Measurements from ENCODE around the gene UBE2K. TPM values are rescaled to one million over a fixed set of nuclear protein-coding genes. Genes with fewer than 3 reads are reported as not detected.

Gene UBE2K
- total and polyA plus RNA-seq, 10 of the 15 experiments (the other 5 are each of a cell fraction or from before 2014, with no cell fraction given), result 17.0 to 141 (median 75.5) TPM

GRCh38 chr4:39792128-39792527 lies 94.2 kb downstream of the UBE2K start:
- SMC1A ChIA-PET (ENCODE audit: uncharacterized antibody, unreplicated experiment), result no interaction called here
- FAIRE-seq (peak; percentile 79), DNase-seq (ENCODE audit: low read depth, low spot score) (no peak), ATAC-seq (peak; percentile 73)
- Histone ChIP-seq H3K4me1 (ENCODE audit: control insufficient read depth, insufficient read depth, low read length) (peaks cover 7% of the 10 kb centered on the region), H3K36me3 (ENCODE audit: control insufficient read depth in 2 of 2, insufficient read depth in 2 of 2, low read length in 1 of 2) (no peaks in the 10 kb centered on the region), H4K20me1 (ENCODE audit: control insufficient read depth, insufficient read depth) (no peaks in the 10 kb centered on the region), H3K27ac (ENCODE audit: control insufficient read depth, insufficient read depth) (no peak overlapping the region), H2AFZ (ENCODE audit: control insufficient read depth, low read depth, low read length) (no peak overlapping the region), H3K79me2 (ENCODE audit: control insufficient read depth, insufficient read depth, low read length) (no peaks in the 10 kb centered on the region), H3K4me3 (no peak overlapping the region), H3K4me2 (ENCODE audit: control insufficient read depth, insufficient read depth) (no peak overlapping the region; the same call in 1 of the 2 replicates), H3K9ac (ENCODE audit: control insufficient read depth, insufficient read depth, low read length) (no peak overlapping the region), H3K9me3 (replicated peaks; ENCODE audit: control insufficient read depth, insufficient read depth, low read length) (no peaks in the 10 kb centered on the region), H3K27me3 (replicated peaks in 1 of 2; ENCODE audit: control insufficient read depth in 2 of 2, insufficient read depth in 2 of 2, low read length in 1 of 2) (no peaks in the 10 kb centered on the region)
- in situ Hi-C loops (cut with MboI) (no loop called here), intact Hi-C loops (cut with micrococcal nuclease; ENCODE audit: unreplicated experiment) (no loop called here)
- RAD21 ChIA-PET (ENCODE audit: unreplicated experiment), result no interaction called here
- CTCF ChIA-PET, result no interaction called here
- POLR2A ChIA-PET, result interaction anchor here (0.6 kb wide), 2 partner anchors 14 to 19 kb away, joined by 3 to 4 read pairs; no protein-coding TSS in a partner anchor
- WGBS (ENCODE audit: insufficient coverage, insufficient replicate concordance, low lambda C conversion rate, missing lambda C conversion rate), result 20% methylated on average over 5 of the region's 5 CpGs
- no TSS peak for BruUV-seq (replicated peaks)
- TF ChIP-seq CEBPZ (IDR thresholded peaks at IDR 0.05; ENCODE audit: low read depth, low read length), result no peak
- TF ChIP-seq BMI1 (IDR thresholded peaks at IDR 0.05; ENCODE audit: borderline replicate concordance), result no peak
- no peak for TF ChIP-seq MEF2A (IDR thresholded peaks at IDR 0.05; ENCODE audit: insufficient read depth, low read depth, low read length)
- TF ChIP-seq CHD4 (IDR thresholded peaks at IDR 0.05), result no peak
- no peak for TF ChIP-seq POLR2A (IDR thresholded peaks at IDR 0.05; ENCODE audit: low read depth, low read length)
- no peak for TF ChIP-seq KAT2A (conservative IDR thresholded peaks at IDR 0.05; ENCODE audit: control insufficient read depth, low read depth, low read length)
- TF ChIP-seq HDGF (IDR thresholded peaks at IDR 0.05), result no peak
- TF ChIP-seq TCF7 (IDR thresholded peaks at IDR 0.05; ENCODE audit: borderline replicate concordance), result no peak
- TF ChIP-seq SP1 (IDR thresholded peaks at IDR 0.05; ENCODE audit: low read depth, low read length), result no peak
- no peak for TF ChIP-seq ZSCAN29 (IDR thresholded peaks at IDR 0.05)
